Upper lobe of right lung (tissue), 1 donor: Measurements from ENCODE around the gene PGS1. TPM values are rescaled to one million over a fixed set of nuclear protein-coding genes. Genes with fewer than 3 reads are reported as not detected.

Experiments
- ATAC-seq: fragments of 200-7000 bp; cut with Tn5 transposase; one replicate; pipeline ENCODE4 v1.9.1; 2020; ENCODE audit warnings: mild to moderate bottlenecking, moderate library complexity
- DNase-seq: peaks from one replicate; pipeline ENCODE4 v3.0.0-alpha.2; 2020
- H3K27ac ChIP-seq: fragments of 200-600 bp; one replicate; pipeline ENCODE4 v1.8.0; 2022
- H3K27me3 ChIP-seq: fragments of 200-600 bp; one replicate; pipeline ENCODE4 v1.8.0; 2022; ENCODE audit warnings: mild to moderate bottlenecking
- H3K36me3 ChIP-seq: fragments of 200-600 bp; one replicate; pipeline ENCODE4 v1.8.0; 2022
- H3K4me1 ChIP-seq: fragments of 200-600 bp; one replicate; pipeline ENCODE4 v1.8.0; 2022
- H3K4me3 ChIP-seq: fragments of 200-600 bp; one replicate; pipeline ENCODE4 v1.8.0; 2022; ENCODE audit warnings: mild to moderate bottlenecking
- H3K9me3 ChIP-seq: fragments of 200-600 bp; one replicate; pipeline ENCODE4 v1.8.0; 2022
- CTCF ChIP-seq: fragments of 200-600 bp; IDR thresholded peaks from one replicate; pipeline ENCODE4 v1.8.0; 2022; ENCODE audit warnings: antibody characterized with exemption
- intact Hi-C: fragments of 100-400 bp; cut with DNase I; formaldehyde crosslinking; loops from one replicate; pipeline ENCODE4 v1.11.0; 2022
- total RNA-seq: library from RNA; stranded (reverse); fragmentation: NEBNext Ultra II Directional; extraction: Animal tissue kit (Norgen Biotek cat#: 25700); gene quantifications from one replicate; pipeline ENCODE4 v1.2.1, GENCODE V29; 2021
- donor health status: DM: no; HTN: yes; CAD: no; lungs with severe emphysema.

PGS1 gene
- total RNA-seq, 1 donor from 2014 or later = 95.5 TPM

- H3K36me3 ChIP-seq = peaks cover 33% of the 10 kb centered on the region
- H3K27me3 ChIP-seq = no peaks in the 10 kb centered on the region
- peaks cover 7% of the 10 kb centered on the region for H3K4me1 ChIP-seq
- ATAC-seq (no peak), DNase-seq (no peak)
- no peaks in the 10 kb centered on the region for H3K9me3 ChIP-seq
- intact Hi-C loops = no loop called here
- no peak for TF ChIP-seq CTCF
- H3K27ac ChIP-seq = no peak overlapping the region
- H3K4me3 ChIP-seq = no peak overlapping the region
Observed at GRCh38 chr17:78430892-78431691, 52.6 kb downstream of the PGS1 start.

- intact Hi-C loops = no loop called here
- no peak for TF ChIP-seq CTCF
- DNase-seq = no peak
- Histone ChIP-seq H3K27ac (no peak overlapping the region), H3K27me3 (no peaks in the 10 kb centered on the region), H3K36me3 (peaks cover 28% of the 10 kb centered on the region), H3K9me3 (no peaks in the 10 kb centered on the region), H3K4me3 (no peak overlapping the region), H3K4me1 (peaks cover 6% of the 10 kb centered on the region)
- ATAC-seq = no peak
Observed at GRCh38 chr17:78431692-78431958, 53.2 kb downstream of the PGS1 start.

- no peaks in the 10 kb centered on the region for H3K27me3 ChIP-seq
- peaks cover 6% of the 10 kb centered on the region for H3K4me1 ChIP-seq
- no peak overlapping the region for H3K4me3 ChIP-seq
- intact Hi-C loops = no loop called here
- no peak for TF ChIP-seq CTCF
- peaks cover 20% of the 10 kb centered on the region for H3K36me3 ChIP-seq
- no peak overlapping the region for H3K27ac ChIP-seq
- ATAC-seq (no peak), DNase-seq (no peak)
- no peaks in the 10 kb centered on the region for H3K9me3 ChIP-seq
Observed at GRCh38 chr17:78432226-78433012, 54.0 kb downstream of the PGS1 start.

GRCh38 chr17:78433013-78433727 lies 54.7 kb downstream of the PGS1 start:
- no peak for ATAC-seq
- H3K4me3 ChIP-seq = no peak overlapping the region
- no peaks in the 10 kb centered on the region for H3K27me3 ChIP-seq
- H3K36me3 ChIP-seq = peaks cover 14% of the 10 kb centered on the region
- intact Hi-C loops = no loop called here
- no peaks in the 10 kb centered on the region for H3K9me3 ChIP-seq
- no peak for DNase-seq
- H3K27ac ChIP-seq = no peak overlapping the region
- TF ChIP-seq CTCF = no peak
- peaks cover 6% of the 10 kb centered on the region for H3K4me1 ChIP-seq

- Histone ChIP-seq H3K4me3 (no peak overlapping the region), H3K4me1 (peaks cover under 1% of the 10 kb centered on the region), H3K9me3 (no peaks in the 10 kb centered on the region), H3K36me3 (peaks cover 13% of the 10 kb centered on the region), H3K27me3 (no peaks in the 10 kb centered on the region), H3K27ac (no peak overlapping the region)
- intact Hi-C loops = no loop called here
- DNase-seq (no peak), ATAC-seq (no peak)
- TF ChIP-seq CTCF = no peak
Observed at GRCh38 chr17:78433780-78434335, 55.4 kb downstream of the PGS1 start.
